Cardiac fibroblast (primary cell): Measurements from ENCODE around the gene HMG20A.

Experiments used
- DNase-seq, 2 donors: peaks; one replicate each; pipeline versions ENCODE4 v3.0.0 to v3.0.0-alpha.2; 2010; ENCODE audit warnings: low read depth in 2 of 2
- H3K4me3 ChIP-seq, 2 donors: replicated peaks in 1 of 2; 1 replicate in 1 of 2; 2 replicates in 1 of 2; pipeline ENCODE4 v1.5.1; 2011; ENCODE audit warnings: low read depth in 2 of 2, low read length in 2 of 2, mild to moderate bottlenecking in 2 of 2, moderate library complexity in 1 of 2
- CTCF ChIP-seq: IDR thresholded peaks from one replicate; pipeline ENCODE4 v1.5.1; 2011; ENCODE audit warnings: low read depth, mild to moderate bottlenecking, low read length, inconsistent platforms

The HMG20A gene

DNA sequence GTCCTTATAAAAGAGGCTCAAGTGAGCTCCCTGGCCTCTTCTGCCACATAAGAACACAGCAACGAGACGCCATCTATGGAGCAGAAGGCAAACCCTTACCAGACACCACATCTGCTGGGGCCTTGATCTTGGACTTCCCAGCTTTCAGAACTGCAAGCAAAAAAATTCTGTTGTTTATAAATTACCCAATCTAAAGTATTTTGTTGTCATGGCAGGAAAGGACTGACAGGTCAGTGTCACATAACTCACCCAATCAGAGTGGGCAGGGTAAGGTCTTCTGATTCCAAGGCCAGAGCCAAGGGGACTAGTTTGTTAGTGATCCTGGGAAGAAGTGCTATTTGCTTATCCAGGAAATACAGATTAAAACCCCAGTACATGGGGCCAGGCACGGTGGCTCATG lies 98.9 kb downstream of the HMG20A start:
- H3K4me3 ChIP-seq = no peak overlapping the region
- DNase-seq = no peak
- no peak for TF ChIP-seq CTCF

- no peak overlapping the region for H3K4me3 ChIP-seq
- no peak for TF ChIP-seq CTCF
Observed at GRCh38 chr15:77521206-77521605, 100.5 kb downstream of the HMG20A start.

DNA sequence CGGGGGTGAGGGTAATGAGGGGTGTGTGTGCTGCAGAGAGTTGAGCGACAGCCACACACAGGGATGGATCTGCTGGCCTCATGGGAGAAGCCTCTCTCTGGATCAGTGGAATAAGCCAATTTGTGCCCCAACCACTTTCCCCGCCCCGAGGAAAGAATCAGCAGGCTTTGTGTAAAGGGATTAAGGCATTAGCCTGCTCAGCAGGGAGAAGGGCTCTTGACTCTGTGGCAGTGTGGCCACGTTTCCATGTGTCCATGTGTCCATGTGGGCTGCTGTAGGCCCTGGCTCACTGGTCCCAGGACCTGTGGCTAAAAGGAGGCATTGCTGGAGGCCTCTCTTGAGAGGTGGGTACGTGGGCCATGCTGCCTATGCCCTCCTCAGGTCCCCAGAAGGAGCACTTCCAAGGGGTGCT lies 104.7 kb downstream of the HMG20A start:
- TF ChIP-seq CTCF = no peak
- no peak overlapping the region for H3K4me3 ChIP-seq
- DNase-seq = no peak

More at GRCh38 chr15:77521206-77521605, 100.5 kb downstream of the HMG20A start:
- no peak for DNase-seq

DNA sequence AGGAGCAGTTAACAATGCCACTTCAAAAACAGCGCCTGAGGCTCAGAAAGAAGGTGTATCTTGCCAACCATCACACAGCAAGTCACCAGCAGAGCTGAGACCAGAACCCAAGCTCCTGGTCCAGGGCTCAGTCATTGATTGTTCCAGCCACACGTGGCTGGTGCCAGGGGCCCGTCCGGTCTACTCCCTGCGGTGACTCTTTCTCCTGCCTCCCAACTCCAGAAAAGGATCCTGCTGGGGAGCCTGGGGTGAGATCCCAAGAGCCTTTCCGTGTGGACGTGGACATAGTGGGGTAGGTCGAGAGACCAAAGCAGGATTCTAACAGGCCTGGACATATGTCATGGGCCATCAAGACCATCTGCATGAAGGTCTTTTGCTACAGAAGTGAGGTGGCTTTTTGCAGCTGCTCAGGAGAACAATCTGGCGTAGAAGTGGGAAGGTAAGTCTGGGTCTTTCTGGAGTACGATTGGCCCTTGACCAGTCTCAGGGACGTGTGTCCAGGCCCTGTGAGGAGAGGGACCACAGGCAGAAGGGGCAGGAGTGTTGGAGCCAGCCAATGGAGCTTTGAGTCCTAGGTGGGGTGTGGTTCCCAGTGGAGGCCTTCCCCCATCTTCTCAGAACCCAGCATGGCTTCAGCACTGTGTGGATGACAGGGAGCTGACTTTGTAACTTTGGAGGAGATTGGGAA lies 105.4 kb downstream of the HMG20A start:
- DNase-seq = no peak
- no peak for TF ChIP-seq CTCF
- H3K4me3 ChIP-seq = no peak overlapping the region

- H3K4me3 ChIP-seq = no peak overlapping the region
- DNase-seq = no peak
- no peak for TF ChIP-seq CTCF
Observed at GRCh38 chr15:77526595-77527163, 106.0 kb downstream of the HMG20A start.

DNA sequence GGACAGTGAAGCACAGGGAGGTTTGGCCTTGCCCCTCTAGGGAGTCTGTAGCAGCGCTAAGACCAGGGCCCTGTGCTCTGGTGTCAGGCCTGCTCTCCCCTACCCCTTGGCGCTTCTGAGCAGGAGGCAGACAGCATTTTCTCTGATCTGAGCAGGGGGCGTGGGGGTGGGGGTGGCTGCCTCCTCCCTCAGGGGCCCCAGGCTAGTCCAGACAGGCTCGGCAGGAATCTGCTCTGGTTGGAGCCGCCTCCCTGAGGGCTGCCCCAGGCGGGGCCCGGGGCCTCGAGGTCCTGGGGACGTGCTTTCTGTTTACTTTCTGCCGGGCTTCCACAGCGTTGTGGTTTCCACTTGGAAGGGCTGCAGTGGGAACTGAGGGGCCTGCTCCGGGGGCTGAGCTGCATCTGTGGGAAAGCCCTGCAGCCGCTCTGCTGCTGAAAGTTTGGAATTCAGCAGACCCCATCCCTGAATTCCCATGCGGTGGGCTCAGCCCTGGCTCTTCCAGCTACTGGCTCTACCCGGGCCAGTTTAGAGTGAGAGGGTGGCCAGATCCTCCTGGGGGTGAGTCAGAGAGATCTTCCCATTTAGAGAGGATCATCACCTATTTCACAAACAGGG lies 106.6 kb downstream of the HMG20A start:
- peak; percentile 20 to 55 for DNase-seq

More for the DNA sequence above, 106.6 kb downstream of the HMG20A start:
- no peak overlapping the region for H3K4me3 ChIP-seq
- no peak for TF ChIP-seq CTCF
